ENCODE measurements around the gene RANGAP1. TPM values are rescaled to one million over a fixed set of nuclear protein-coding genes. Genes with fewer than 3 reads are reported as not detected.

RANGAP1 gene
- total RNA-seq, 1 experiment from 2014 or later = 100 TPM

- DNase-seq (ENCODE audit: low spot score) = no peak
Measured at GRCh38 chr22:41257696-41258095, 28.3 kb downstream of the RANGAP1 start.

- DNase-seq (ENCODE audit: low spot score) = peak; percentile 68
Measured at GRCh38 chr22:41256254-41257253, 29.4 kb downstream of the RANGAP1 start.

- no peak for DNase-seq (ENCODE audit: low spot score)
Measured at GRCh38 chr22:41254230-41254629, 31.8 kb downstream of the RANGAP1 start.

GRCh38 chr22:41252365-41252764 is 33.6 kb downstream of the RANGAP1 start:
- no peak for DNase-seq (ENCODE audit: low spot score)

GRCh38 chr22:41250127-41250526 is 35.9 kb downstream of the RANGAP1 start:
- no peak for DNase-seq (ENCODE audit: low spot score)

- no peak for DNase-seq (ENCODE audit: low spot score)
Measured at GRCh38 chr22:41249442-41249841, 36.5 kb downstream of the RANGAP1 start.

- no peak for DNase-seq (ENCODE audit: low spot score)
Measured at GRCh38 chr22:41248758-41249157, 37.2 kb downstream of the RANGAP1 start.

- no peak for DNase-seq (ENCODE audit: low spot score)
Measured at GRCh38 chr22:41248314-41248713, 37.7 kb downstream of the RANGAP1 start.

- DNase-seq (ENCODE audit: low spot score) = no peak
Measured at GRCh38 chr22:41247703-41248102, 38.3 kb downstream of the RANGAP1 start.

- no peak for DNase-seq (ENCODE audit: low spot score)
Measured at GRCh38 chr22:41245917-41246499, 40.0 kb downstream of the RANGAP1 start.

- no peak for DNase-seq (ENCODE audit: low spot score)
Measured at GRCh38 chr22:41243361-41243760, 42.6 kb downstream of the RANGAP1 start.

GRCh38 chr22:41242396-41243117 is 43.4 kb downstream of the RANGAP1 start:
- DNase-seq (ENCODE audit: low spot score) = peak; percentile 9

GRCh38 chr22:41241133-41241676 is 44.8 kb downstream of the RANGAP1 start:
- DNase-seq (ENCODE audit: low spot score) = no peak

GRCh38 chr22:41240377-41241132 is 45.4 kb downstream of the RANGAP1 start, which contains the start of gene CHADL:
Gene CHADL (minus strand): TSS chr22:41240931. CDS start chr22:41240881, 50 bp downstream.
- no peak for DNase-seq (ENCODE audit: low spot score)

GRCh38 chr22:41239443-41240128 is 46.4 kb downstream of the RANGAP1 start:
- no peak for DNase-seq (ENCODE audit: low spot score)

- DNase-seq (ENCODE audit: low spot score) = no peak
Measured at GRCh38 chr22:41238570-41239442, 47.2 kb downstream of the RANGAP1 start.

- DNase-seq (ENCODE audit: low spot score) = no peak
Measured at GRCh38 chr22:41237707-41238569, 48.0 kb downstream of the RANGAP1 start.

GRCh38 chr22:41237036-41237706 is 48.8 kb downstream of the RANGAP1 start:
- no peak for DNase-seq (ENCODE audit: low spot score)
